HG02973 (cell line): ENCODE data around the gene AHRR.
"Not testable (repeated sequence)": the region's sequence is repeated elsewhere in the genome, so short reads cannot be mapped to it uniquely, and the experiment has no call there.

ENCODE experiments used
- ATAC-seq: cut with Tn5 transposase; IDR thresholded peaks from one replicate; pipeline ENCODE4 v1.9.1; 2021; ENCODE audit warnings: moderate library complexity; ENCODE audit not compliant: unreplicated experiment

AHRR gene

DNA sequence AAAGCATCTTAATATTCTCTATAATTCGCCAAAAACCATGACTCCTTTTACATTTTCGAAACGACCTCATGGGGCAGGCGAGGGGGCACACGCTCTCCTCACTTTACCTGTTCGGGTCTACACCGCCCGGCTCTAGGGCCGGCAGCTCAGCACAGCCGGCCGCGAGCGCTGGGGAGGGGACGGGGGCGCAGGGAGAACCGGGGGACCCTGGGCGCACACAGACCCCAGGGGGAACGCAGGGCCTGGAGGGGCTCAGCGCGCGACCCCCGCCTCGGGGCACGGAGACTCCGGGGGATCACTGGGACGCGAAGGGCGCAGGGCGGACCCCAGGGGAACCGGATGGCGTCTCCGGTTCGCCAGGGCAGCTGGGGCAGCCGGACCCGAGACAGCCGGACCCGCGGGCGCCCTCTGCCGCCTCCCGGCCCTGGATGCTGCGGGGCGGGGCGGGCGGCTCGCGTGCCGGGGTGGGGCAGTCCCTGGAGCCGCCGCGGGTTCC, at the start of gene AHRR:
TSS of gene AHRR (plus strand) at position 485 of the 496 bp plus-strand sequence. CDS start 22,189 bp downstream, outside the sequence.
- ATAC-seq: peak; percentile 45

DNA sequence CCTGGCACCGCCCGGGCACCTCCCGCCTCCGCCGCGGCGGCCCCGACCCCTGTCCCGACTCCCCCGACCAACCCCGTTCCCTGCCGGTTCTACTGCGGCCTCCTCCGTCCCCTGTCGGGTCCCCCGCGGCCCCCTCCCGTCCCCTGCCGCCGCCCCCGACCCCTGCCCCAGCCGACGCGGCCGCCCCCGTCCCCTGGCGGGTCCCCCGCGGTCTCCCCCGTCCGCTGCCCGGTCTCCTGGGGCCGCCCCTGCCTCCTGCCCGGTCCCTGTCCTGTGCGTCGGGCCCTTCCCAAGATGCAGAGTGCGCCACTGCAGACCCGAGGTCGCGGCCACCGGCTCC, 49.7 kb upstream of the AHRR start:
- not testable (repeated sequence) for ATAC-seq

DNA sequence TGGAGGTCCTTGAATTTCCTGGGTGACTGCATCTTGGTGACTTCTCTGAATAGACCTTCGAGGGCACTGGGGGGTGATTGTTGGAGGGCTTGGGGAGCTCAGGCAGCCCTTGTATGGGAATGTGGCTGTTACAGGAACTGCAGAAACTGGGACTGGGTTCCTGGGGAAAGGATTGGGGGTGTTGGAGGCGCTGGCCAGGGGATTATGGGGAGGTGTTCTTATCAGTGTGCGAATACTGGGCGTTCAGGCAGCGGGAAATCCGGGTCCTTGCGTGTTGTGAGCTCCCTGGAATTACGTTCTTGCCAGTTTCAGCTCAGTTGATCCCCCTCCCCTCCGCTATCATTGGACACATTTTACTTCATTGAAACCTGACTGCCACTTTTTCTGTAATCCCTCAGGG, 48.4 kb upstream of the AHRR start:
- ATAC-seq: not testable (repeated sequence)

DNA sequence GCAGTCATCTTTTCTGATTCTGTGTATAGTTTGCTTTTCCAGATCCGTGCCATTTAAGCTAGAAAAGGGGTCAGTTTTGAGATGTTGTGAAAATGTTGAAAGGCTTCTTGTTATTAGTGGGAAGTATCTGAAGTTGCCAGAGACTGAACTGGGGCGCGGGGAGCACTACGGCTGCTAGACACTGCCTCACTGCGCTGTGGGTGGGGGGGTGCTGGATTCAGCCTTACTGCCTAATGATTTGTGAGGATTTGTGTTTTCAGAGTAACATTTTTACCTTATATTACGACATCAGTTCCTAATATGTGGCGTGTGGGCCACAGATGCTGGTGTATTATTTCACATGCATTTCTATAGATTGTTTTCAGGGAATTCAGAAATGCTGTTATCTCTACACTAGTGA, 48.0 kb upstream of the AHRR start:
- not testable (repeated sequence) for ATAC-seq

DNA sequence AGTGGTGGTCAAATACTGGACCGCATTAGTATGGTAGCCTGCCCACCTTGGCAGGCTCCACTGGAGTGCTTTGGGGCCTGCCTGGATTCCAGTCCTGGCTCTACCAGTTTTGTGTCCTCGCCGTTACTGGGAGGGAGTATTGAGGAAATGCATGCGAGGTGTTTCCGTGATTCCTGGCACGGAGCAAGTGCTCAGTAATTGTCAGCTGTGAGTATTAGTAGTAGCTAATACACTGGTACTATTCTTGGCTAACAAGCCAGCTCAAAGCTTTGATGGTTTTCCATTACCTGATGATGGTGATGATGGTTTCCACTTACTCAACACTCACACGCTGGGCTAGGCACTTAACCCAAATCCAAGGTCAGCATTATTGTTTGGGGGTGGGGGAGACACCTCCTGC, 47.2 kb upstream of the AHRR start:
- not testable (repeated sequence) for ATAC-seq

DNA sequence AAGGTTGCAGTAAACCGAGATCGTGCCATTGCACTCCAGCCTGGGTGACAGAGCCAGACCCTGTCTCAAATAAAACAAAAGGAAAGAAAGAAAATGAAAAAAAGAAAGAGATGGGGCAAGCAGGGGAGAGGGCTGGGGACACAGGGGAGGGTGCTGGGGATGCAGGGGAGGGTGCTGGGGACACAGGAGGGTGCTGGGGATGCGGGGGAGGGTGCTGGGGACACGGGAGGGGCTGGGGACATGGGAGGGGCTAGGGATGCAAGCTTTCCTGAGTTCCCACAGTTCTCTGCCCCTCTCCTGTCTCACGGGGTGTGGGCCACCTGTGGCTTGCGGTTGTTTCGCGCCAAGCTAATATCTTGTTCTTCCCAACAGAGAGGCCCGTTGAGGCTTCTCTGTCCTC, 42.9 kb upstream of the AHRR start:
- no peak for ATAC-seq

DNA sequence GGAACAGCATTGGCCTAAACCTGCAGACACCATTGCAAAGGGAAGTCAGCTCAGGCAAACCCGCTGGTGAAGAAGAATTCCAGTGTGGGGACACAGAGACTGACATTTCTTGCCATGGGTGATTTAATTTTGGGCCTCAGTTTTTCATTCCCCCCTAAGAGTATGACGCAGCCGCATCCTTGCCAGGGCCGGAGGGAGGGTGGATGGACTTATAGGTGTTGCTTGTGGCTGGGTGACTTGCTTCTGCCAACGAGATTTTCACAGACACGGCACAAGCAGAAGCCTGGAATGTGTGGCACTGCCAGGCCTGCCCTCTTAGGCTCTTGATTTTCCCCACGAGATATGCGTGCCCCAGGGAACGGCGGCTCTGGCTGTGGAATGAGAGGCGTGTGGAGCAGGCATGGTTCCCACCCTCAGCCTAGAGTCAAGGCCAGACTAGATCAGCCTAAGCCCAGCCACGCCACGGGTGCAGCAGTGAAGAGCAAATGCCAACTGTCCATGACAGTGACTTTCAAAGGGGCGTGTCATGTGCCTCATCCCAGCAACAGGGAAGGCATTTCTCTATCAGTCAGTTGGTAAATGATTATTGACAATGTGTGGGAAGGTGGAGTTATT, 42.4 kb upstream of the AHRR start:
- ATAC-seq: not testable (repeated sequence)

DNA sequence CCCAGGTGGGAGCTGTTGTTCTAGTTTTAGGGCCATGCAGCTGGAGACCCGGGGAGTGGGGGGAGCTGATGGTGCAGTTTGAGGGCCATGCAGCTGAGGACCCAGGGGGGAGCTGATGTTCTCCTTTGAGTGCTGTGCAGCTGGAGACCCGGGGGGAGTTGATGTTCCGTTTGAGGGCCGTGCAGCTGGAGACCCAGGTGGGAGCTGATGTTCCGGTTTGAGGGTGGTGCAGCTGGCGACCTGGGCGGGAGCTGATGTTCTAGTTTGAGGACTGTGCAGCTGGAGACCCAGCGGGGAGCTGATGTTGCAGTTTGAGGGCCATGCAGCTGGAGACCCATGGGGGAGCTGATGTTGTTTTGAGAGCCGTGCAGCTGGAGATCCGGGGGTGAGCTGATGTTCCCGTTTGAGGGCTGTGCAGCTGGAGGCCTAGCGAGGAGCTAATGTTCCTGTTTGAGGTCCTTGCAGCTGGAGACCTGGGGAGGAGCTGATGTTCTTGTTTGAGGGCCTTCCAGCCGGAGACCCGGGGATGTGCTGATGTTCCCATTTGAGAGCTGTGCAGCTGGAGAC, 35.4 kb upstream of the AHRR start:
- ATAC-seq: no peak

DNA sequence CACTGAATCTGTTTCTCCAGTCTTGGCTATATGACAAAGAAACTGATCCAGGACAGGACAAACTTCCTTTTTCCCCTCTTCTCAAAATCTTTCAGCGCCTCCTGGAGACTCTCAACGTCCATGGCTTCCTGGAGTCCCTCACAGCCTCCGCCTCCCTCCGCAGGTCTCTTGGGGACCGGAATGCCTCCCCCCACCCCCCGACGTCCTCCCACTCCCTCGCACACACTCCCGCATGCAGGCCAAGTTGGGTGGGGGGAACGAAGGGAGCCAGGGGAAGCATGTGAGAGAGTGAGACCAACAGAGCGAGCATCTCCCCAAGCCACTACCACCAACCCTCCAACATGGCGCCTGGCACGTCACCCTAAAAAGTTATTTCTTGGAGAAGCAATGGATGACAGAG, 31.3 kb upstream of the AHRR start:
- ATAC-seq: not testable (repeated sequence)

DNA sequence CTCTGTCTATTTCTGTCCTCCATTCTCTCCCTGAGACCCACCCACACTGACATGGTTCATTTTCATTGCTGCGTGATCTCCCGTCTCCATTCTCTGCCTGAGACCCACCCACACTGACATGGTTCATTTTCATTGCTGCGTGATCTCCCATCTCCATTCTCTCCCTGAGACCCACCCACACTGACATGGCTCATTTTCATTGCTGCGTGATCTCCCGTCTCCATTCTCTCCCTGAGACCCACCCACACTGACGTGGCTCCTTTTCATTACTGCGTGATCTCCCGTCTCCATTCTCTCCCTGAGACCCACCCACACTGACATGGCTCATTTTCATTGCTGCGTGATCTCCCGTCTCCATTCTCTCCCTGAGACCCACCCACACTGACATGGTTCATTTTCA, 30.2 kb upstream of the AHRR start:
- not testable (repeated sequence) for ATAC-seq

DNA sequence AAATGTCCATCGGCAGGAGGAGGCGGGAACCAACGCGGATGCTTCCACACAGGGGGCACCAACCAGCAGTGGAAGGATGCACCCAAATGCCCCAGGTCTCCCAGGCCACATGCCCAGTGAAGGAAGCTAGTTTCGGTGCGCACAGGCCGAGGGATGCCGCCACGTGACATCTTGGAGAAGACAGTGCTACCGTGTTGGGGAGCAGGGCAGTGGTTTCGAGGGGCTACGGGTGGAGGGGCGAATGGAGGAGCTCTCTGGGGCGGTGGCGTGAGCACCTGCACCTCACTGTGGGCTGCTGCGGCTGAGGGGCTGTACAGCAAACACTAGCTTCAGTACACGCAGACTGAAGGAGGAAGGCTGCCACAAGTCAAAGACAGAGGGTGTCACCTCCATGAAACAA, 26.7 kb upstream of the AHRR start:
- ATAC-seq: not testable (repeated sequence)

DNA sequence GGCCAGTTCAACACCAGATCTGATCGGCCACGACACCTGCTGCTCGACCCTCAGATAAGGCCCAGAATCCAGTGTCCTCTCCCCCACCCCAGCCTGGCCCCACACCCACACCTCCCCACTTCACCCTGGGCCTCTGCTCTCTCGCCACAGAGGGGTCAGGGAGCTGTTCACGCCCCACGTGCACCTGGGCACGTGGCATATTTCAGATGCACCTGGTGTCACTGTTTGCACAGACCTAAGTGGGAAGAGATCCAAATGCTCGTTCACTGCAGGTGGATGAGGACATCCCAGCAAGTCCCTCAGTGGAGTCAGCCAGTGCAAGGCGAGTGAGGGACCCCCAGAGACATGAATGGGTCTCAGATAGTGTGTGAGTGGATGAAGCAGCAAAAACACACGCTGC, 25.3 kb upstream of the AHRR start:
- ATAC-seq: not testable (repeated sequence)

DNA sequence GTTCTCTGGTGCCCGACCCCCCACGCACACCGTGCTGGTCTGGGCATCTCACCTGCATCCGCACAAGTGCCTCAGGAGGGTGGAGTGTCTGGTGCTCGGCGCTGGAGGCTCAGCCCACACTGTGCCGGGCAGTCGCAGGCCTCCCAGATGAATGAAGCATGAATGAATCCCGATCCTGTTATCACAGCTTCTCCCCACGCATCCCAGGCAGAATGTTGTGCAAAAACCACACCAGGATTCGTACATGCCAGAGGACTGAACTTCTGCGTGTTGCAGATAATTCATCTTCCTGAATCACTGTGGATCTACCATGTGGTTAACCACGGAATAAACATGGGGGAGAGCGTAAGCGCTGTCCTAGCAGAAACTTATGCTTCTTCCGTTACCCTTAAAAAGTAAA, 24.6 kb upstream of the AHRR start:
- not testable (repeated sequence) for ATAC-seq

DNA sequence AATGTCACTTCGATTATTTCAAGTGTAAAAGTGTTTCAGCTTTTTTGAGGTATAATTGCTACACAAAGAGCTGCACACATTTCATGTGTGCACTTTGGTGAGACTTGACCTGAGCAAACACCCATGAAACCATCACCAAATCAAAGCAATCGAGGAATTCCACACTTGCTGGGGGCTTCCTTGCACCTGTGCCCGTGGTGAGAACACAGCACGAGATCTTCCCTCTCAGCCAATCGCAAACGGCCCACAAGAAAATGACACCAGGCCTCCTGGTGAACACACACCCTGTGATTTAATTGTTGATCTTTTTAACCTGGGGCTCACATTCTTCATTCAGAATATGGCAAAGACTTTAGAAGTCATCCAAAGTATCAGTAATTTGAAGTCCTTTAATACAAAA, 24.1 kb upstream of the AHRR start:
- not testable (repeated sequence) for ATAC-seq

DNA sequence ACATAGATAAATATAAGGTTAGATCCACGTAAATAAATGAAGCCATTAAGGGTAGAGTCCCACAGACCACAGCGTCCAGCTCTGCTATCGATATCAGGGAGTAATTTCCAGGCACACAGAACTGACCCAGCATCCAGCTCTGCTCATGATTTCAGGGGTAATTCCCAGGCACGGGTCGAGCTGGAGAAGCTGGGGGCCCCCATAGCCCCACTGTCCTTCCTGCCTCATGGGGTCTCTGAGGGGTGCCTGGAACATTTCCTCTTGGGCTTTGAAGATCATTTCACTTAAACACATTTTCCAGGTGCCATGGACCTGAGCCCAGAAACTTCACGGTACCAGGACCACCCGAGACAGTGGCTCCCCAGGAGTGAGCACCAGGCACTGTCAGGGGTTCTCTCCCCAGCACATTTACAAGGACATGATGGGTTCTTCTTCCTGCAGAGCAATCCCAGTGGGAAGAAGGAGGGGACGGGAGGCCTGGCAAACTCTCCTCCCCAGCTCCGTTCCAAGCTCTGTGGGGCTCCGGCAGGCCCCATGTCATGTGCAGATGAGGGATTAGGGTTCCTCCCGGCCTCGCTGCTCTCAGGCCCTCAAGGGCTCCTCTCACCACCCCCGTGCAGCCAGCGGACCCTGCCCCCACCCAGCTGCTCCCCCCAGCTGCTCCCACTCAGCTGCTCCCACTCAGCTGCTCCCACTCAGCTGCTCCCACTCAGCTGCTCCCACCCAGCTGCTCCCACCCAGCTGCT, 23.4 kb upstream of the AHRR start:
- not testable (repeated sequence) for ATAC-seq

DNA sequence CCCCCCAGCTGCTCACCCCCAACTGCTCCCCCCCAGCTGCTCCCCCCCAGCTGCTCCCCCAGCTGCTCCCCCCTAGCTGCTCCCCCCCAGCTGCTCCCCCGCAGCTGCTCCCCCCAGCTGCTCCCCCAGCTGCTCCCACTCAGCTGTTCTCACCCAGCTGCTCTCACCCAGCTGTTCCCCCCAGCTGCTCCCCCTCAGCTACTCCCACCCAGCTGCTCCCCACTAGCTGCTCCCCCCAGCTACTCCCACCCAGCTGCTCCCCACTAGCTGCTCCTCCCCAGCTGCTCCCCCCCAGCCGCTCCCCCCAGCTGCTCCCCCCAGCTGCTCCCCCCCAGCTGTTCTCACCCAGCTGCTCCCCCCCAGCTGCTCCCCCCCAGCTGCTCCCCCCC, 22.8 kb upstream of the AHRR start:
- ATAC-seq: no peak

DNA sequence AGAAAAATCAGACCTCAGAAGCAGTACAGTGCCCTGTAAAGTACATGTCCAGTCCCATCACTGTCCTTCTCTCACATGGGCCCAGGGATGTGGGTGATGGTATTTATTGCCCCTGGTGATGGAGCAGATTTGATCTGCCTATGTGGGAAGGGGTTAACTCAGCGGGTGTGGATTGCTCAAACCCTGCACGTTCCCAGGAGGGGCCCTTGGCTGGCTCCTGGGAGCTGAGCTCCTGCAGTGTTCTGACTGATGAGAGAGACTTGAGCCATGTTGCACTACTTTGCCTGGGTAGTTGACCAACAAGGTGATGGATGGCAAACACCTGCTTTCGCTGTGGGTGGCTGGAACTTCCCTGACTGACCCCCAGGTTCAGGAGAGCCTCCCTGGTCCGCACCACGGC, 21.6 kb upstream of the AHRR start:
- ATAC-seq: not testable (repeated sequence)

DNA sequence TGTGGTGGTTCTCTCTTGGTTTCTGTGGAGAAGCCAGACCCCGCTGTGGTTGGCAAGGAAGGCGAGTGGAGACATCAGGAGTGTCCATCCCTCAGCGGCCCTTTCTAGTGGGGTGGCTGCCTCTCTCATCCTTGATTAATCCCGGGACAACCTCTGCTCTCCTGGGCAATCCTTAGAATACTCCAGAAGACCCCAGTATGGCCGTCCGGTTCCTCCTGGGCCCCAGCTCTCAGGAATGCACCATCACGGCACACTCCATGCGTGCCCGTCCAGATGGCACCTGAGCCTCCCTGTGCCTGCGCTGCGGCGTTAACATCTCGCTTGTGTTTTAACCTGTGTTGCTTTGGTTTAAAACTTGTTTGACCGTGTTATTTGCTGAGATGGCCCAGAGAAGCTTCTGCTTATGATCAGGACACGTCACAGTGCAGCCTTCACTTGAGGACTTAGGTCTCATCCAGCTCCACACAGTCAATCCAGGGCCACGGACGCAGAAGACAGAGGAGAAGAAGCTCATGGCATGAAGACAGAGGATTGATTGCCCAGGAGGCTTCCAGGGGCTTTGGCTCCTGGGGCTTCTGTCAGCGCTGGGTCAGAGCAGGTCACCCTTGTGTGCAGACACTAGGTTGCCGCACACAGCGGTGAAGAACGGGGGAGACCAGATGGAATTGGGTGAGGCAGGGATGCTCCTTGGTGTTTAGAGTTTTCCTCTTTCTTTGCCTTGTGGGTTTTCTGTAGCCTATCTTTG, 20.7 kb upstream of the AHRR start:
- ATAC-seq: not testable (repeated sequence)

DNA sequence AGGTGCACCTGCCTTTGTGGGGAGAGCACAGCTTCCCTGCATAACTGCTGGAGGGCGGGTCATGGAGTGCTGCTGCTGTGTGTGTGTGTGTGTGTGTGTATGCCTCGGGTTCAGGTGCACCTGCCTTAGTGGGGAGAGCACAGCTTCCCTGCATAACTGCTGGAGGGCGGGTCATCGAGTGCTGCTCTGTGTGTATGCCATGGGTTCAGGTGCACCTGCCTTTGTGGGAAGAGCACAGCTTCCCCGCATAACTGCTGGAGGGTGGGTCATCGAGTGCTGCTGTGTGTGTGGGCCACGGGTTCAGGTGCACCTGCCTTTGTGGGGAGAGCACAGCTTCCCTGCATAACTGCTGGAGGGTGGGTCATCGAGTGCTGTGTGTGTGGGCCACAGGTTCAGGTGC, 19.1 kb upstream of the AHRR start:
- ATAC-seq: not testable (repeated sequence)

DNA sequence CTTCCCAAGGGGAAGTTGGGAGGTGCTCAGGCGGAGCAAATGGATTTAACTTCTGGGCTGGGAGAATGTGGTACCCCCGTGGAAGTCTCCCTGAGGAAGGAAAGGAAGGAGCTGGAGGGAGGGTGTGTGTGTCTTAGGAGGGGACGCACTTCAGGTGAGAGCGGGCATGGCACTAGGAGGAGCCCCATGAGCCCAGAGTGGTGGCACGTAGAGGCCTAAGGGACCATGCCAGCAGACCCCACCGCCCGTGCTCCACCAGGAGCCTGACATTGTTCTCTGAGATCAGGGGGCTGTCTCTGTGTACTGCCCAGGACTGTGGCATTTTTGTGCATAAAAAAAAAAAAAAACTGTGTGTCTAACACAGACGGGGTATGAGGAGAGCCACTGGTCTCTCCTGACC, 18.5 kb upstream of the AHRR start:
- ATAC-seq: no peak

DNA sequence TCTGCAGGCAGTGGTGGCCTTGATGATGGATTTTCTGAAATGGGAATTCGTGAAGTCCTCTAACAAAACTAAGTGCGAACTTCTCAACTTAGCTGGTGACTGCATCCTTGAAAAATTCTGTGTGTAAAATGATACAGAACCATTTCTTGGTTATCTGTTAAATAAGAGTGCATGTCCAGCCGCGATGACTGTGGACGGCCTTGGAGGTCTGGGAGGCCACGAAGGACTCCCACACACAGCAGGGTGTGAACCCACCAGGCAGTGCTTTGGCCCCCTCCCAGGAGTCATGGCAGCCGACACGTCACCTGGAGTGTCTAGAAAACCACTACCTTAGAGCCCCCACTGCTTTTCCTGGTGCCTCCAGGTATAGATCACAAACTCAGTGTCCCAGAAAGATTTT, 17.8 kb upstream of the AHRR start:
- not testable (repeated sequence) for ATAC-seq
